Hair follicular keratinocyte (primary cell): Measurements from ENCODE around the gene SPIB. TPM values are rescaled to one million over a fixed set of nuclear protein-coding genes. Genes with fewer than 3 reads are reported as not detected.

Experiments used
- total RNA-seq: library from RNA; depleted of rRNA; stranded (reverse); fragments of >200 nt; gene quantifications from 2 replicates; pipeline ENCODE4 v1.2.3, GENCODE V29; 2015

SPIB gene
- total RNA-seq: not detected in 2 replicates

GRCh38 chr19:50418176-50419021 lies at the start of gene SPIB:
Gene SPIB (plus strand): TSS chr19:50418938. CDS start chr19:50418963, 25 bp downstream.

DNA sequence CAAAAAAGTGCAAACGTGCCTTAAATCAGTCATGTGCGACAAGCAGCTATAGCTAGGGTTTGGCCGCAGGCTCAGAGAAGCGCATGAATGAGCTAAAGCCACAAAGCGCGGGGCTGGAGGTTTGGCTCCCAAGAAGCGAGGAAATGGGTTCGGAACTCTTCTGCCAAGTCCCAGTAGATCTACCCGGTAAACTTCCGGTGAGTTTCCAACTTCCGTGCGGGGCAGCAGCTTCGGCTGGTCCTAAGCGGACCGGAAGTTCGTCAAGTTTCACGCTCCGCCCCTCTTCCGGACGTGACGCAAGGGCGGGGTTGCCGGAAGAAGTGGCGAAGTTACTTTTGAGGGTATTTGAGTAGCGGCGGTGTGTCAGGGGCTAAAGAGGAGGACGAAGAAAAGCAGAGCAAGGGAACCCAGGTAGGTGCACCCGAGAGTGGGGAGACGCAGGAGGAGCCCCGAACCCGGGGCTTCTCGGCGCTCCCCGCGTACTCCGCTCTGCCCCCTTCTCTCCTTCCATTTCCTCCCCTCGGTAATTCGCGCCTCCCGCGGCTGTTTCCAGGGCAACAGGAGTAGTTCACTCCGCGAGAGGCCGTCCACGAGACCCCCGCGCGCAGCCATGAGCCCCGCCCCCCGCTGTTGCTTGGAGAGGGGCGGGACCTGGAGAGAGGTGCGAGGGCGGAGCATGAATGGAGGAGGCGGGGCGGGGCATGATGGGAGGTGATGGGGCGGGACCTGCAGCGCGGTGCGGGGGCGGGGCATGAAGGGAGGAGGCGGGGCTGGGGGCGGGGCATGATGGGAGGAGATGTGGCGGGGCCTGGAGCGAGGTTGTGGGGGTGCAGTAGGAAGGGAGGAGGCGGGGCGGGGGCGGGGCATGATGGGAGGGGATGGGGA lies 42.3 kb upstream of the SPIB start, which contains the start of gene NR1H2:
NR1H2 (plus strand) TSS at position 292 of the 885 bp plus-strand sequence. CDS start 1,149 bp downstream, outside the sequence.

GRCh38 chr19:50383852-50384684 lies 34.7 kb upstream of the SPIB start, which contains the start of gene POLD1:
Gene POLD1 (plus strand): TSS chr19:50384347. CDS start chr19:50398852, 14,505 bp downstream.

GRCh38 chr19:50432221-50433028 lies 13.7 kb downstream of the SPIB start, which contains the start of gene MYBPC2:
Gene MYBPC2 (plus strand): TSS chr19:50432892. CDS start chr19:50432954, 62 bp downstream.

DNA sequence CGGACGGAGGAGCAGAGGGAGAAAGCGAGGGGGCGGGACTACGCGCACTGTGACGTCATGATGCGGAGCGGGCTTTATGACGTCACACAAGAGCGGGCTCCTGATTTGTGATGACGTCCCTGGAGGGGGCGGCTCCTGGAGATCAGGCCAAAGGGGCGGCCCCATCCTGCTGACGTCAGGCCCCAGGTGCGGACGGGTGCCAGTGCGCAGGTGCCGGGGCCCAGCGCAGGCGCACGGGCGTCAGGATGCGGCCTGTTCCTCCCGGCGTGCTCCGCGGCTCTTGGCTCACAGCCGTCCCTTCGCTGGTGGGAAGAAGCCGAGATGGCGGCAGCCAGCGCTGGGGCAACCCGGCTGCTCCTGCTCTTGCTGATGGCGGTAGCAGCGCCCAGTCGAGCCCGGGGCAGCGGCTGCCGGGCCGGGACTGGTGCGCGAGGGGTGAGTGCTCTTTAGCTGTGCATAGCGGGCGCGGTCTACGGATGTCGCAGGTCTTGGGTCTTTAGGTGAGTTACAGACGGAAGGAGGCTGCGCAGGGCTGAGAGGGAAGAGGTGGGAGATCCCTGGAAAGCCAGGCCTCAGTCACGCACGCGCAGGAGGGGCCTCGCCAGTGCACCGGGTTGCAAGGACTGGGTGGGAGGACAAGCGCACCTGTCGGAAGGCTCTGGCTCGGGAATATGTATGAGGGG lies 57.6 kb downstream of the SPIB start, which contains the start of the genes EMC10 and GARIN5A:
EMC10 (plus strand) TSS at position 284 of the 683 bp plus-strand sequence; CDS start at position 322, 38 bp downstream.
GARIN5A (minus strand) TSS at position 625 of the 683 bp plus-strand sequence; CDS start at position 165, 460 bp downstream.

Other genes starting within 250 kb of the SPIB start
- 0.08 and 0.23 TPM in 2 replicates for gene MYH14, start 215.3 kb upstream of the SPIB start, total RNA-seq
- not detected in 2 replicates for gene KCNC3, start 89.6 kb upstream of the SPIB start, total RNA-seq
- 0.15 and 0.23 TPM in 2 replicates for gene NAPSA, start 53.3 kb upstream of the SPIB start, total RNA-seq
- gene NR1H2, start 42.5 kb upstream of the SPIB start, total RNA-seq: 57.8 and 77.5 TPM in 2 replicates
- gene POLD1, start 34.6 kb upstream of the SPIB start, total RNA-seq: 40.3 and 64.4 TPM in 2 replicates
- not detected in 2 replicates for gene MYBPC2, start 14.0 kb downstream of the SPIB start, total RNA-seq
- 75.7 and 78.8 TPM in 2 replicates for gene EMC10, start 57.6 kb downstream of the SPIB start, total RNA-seq
- 0.23 and 0.78 TPM in 2 replicates for gene GARIN5A, start 57.9 kb downstream of the SPIB start, total RNA-seq
- 36.5 and 50.0 TPM in 2 replicates for gene JOSD2, start 92.3 kb downstream of the SPIB start, total RNA-seq
- gene ASPDH, start 95.0 kb downstream of the SPIB start, total RNA-seq: not detected in 2 replicates
- gene LRRC4B, start 149.5 kb downstream of the SPIB start, total RNA-seq: not detected in 2 replicates
- not detected in 2 replicates for gene SYT3, start 220.9 kb downstream of the SPIB start, total RNA-seq
- gene C19orf81, start 230.5 kb downstream of the SPIB start, total RNA-seq: not detected in 2 replicates